IMR-90 (cell line): ENCODE results near the gene AGR3. TPM values are rescaled to one million over a fixed set of nuclear protein-coding genes. Genes with fewer than 3 reads are reported as not detected.

Experiments
- ATAC-seq: fragments of 200-7000 bp; cut with Tn5 transposase; 2 replicates; pipeline ENCODE4 v1.9.1; 2020; ENCODE audit warnings: low read depth, mild to moderate bottlenecking, moderate library complexity
- BruUV-seq: library from RNA; stranded (reverse); fragments of 400-500 nt; replicated peaks from 2 replicates; lab custom pipeline; 2021; lab: Mats Ljungman, UMichigan
- CTCF ChIA-PET: fragments of 300-600 bp; formaldehyde crosslinking; extraction: SDS; loops from one replicate; lab custom pipeline; 2021; ENCODE audit warnings: antibody characterized with exemption; lab: Yijun Ruan, JAX
- POLR2A ChIA-PET: fragments of 300-600 bp; sonication (Branson Sonifier 250); formaldehyde crosslinking; loops from one replicate; lab custom pipeline; 2022; ENCODE audit warnings: antibody characterized with exemption; ENCODE audit not compliant: unreplicated experiment; lab: Charles Lee
- DNase-seq: peaks from one replicate; pipeline ENCODE4 v3.0.0; 2013
- H2AFZ ChIP-seq: replicated peaks from 2 replicates; pipeline ENCODE3; 2013; ENCODE audit warnings: low read length, mild to moderate bottlenecking; ENCODE audit not compliant: poor library complexity
- H2AK5ac ChIP-seq: 2 replicates; pipeline ENCODE4 v1.6.1; 2013; ENCODE audit warnings: low read depth, low read length, inconsistent platforms
- H2AK9ac ChIP-seq: replicated peaks from 2 replicates; pipeline ENCODE3; 2013; ENCODE audit warnings: mild to moderate bottlenecking, low read depth, low read length, moderate library complexity; ENCODE audit not compliant: poor library complexity
- H2BK120ac ChIP-seq: 2 replicates; pipeline ENCODE4 v1.6.1; 2013; ENCODE audit warnings: low read depth, low read length, inconsistent platforms
- H2BK15ac ChIP-seq: 3 replicates; pipeline ENCODE4 v1.6.1; 2013; ENCODE audit warnings: low read depth, low read length, inconsistent platforms
- H2BK20ac ChIP-seq: 2 replicates; pipeline ENCODE4 v1.6.1; 2013; ENCODE audit warnings: low read depth, mild to moderate bottlenecking, inconsistent platforms, low read length, moderate library complexity
- H2BK5ac ChIP-seq: 2 replicates; pipeline ENCODE4 v1.6.1; 2013; ENCODE audit warnings: mild to moderate bottlenecking, low read depth, low read length, inconsistent platforms; ENCODE audit not compliant: poor library complexity, severe bottlenecking
- H3K14ac ChIP-seq: replicated peaks from 2 replicates; pipeline ENCODE4 v1.6.1; 2013; ENCODE audit warnings: low read depth, low read length, inconsistent platforms
- H3K18ac ChIP-seq: 2 replicates; pipeline ENCODE4 v1.6.1; 2013; ENCODE audit warnings: low read depth, low read length, control low read depth
- H3K23ac ChIP-seq: 2 replicates; pipeline ENCODE4 v1.6.1; 2013; ENCODE audit warnings: low read depth, low read length, inconsistent platforms
- H3K27ac ChIP-seq: 2 replicates; pipeline ENCODE4 v1.5.1; 2013; ENCODE audit warnings: mild to moderate bottlenecking, control low read depth, low read length; ENCODE audit not compliant: insufficient read depth
- H3K27me3 ChIP-seq: 2 replicates; pipeline ENCODE4 v1.6.1; 2013; ENCODE audit warnings: low read length; ENCODE audit not compliant: control insufficient read depth, insufficient read depth
- H3K36me3 ChIP-seq: 2 replicates; pipeline ENCODE4 v1.6.1; 2013; ENCODE audit warnings: low read length, mixed read lengths; ENCODE audit not compliant: control insufficient read depth, insufficient read depth
- H3K4ac ChIP-seq: 2 replicates; pipeline ENCODE4 v1.6.1; 2013; ENCODE audit warnings: low read depth, low read length, inconsistent platforms
- H3K4me1 ChIP-seq: 2 replicates; pipeline ENCODE4 v1.6.1; 2013; ENCODE audit warnings: low read length, mixed read lengths; ENCODE audit not compliant: control insufficient read depth, insufficient read depth
- H3K4me2 ChIP-seq: 2 replicates; pipeline ENCODE4 v1.6.1; 2013; ENCODE audit warnings: low read depth, mild to moderate bottlenecking, control low read depth, low read length, moderate library complexity
- H3K4me3 ChIP-seq: 2 replicates; pipeline ENCODE4 v1.5.1; 2013; ENCODE audit warnings: low read depth, mild to moderate bottlenecking, control low read depth, low read length, moderate library complexity; ENCODE audit not compliant: insufficient read depth
- H3K56ac ChIP-seq: 2 replicates; pipeline ENCODE4 v1.6.1; 2013; ENCODE audit warnings: low read length, inconsistent platforms; ENCODE audit not compliant: insufficient read depth; ENCODE audit errors: extremely low read depth
- H3K79me1 ChIP-seq, 2 experiments: 2 replicates each; pipeline ENCODE4 v1.6.1; 2013; ENCODE audit warnings: low read length in 2 of 2, inconsistent platforms in 1 of 2, low read depth in 1 of 2
- H3K9ac ChIP-seq: 2 replicates; pipeline ENCODE4 v1.6.1; 2013; ENCODE audit warnings: low read depth, low read length, control low read depth
- H3K9me1 ChIP-seq: 2 replicates; pipeline ENCODE4 v1.6.1; 2013; ENCODE audit warnings: low read length, inconsistent platforms; ENCODE audit not compliant: insufficient read depth
- H3K9me3 ChIP-seq: 2 replicates; pipeline ENCODE4 v1.6.1; 2013; ENCODE audit warnings: low read length; ENCODE audit not compliant: control insufficient read depth, insufficient read depth
- H4K20me1 ChIP-seq: 2 replicates; pipeline ENCODE4 v1.6.1; 2013; ENCODE audit warnings: low read length, inconsistent platforms; ENCODE audit not compliant: insufficient read depth
- H4K5ac ChIP-seq: 2 replicates; pipeline ENCODE4 v1.6.1; 2013; ENCODE audit warnings: mild to moderate bottlenecking, low read depth, low read length, control low read depth
- H4K8ac ChIP-seq, 2 experiments: 2 replicates each; pipeline ENCODE4 v1.6.1; 2013; ENCODE audit warnings: low read depth in 2 of 2, low read length in 2 of 2, control low read depth in 1 of 2, inconsistent platforms in 1 of 2
- H4K91ac ChIP-seq: 2 replicates; pipeline ENCODE4 v1.6.1; 2013; ENCODE audit warnings: low read depth, low read length, inconsistent platforms; ENCODE audit not compliant: insufficient read depth
- MXI1 ChIP-seq: IDR thresholded peaks from 2 replicates; pipeline ENCODE4 v1.6.1; 2012; ENCODE audit warnings: low read depth, mild to moderate bottlenecking, low read length, moderate library complexity, borderline replicate concordance
- RFX5 ChIP-seq: IDR thresholded peaks from 2 replicates; pipeline ENCODE4 v1.8.0; 2012; ENCODE audit warnings: low read depth, mild to moderate bottlenecking, low read length, moderate library complexity
- WGBS, 2 experiments: methylation state at CpG; one replicate each; pipeline versions ENCODE4 v1.1.5 to v1.1.7; 2013; ENCODE audit warnings: missing lambda C conversion rate in 2 of 2; ENCODE audit not compliant: insufficient read length in 1 of 2; ENCODE audit errors: extremely low coverage in 2 of 2; 5-methylcytosine and 5-hydroxymethylcytosine counted together
- dilution Hi-C: fragments of 300-500 bp; cut with HindIII; formaldehyde crosslinking; loops from one replicate; pipeline ENCODE4 v1.14.3; 2018; ENCODE audit warnings: low sequenced_read_pairs; ENCODE audit not compliant: unreplicated experiment
- in situ Hi-C: fragments of 300-500 bp; cut with MboI; formaldehyde crosslinking; loops from 3 replicates; pipeline ENCODE4 v1.14.3; 2019; ENCODE audit warnings: low sequenced_read_pairs, inconsistent platforms, mixed read lengths
- intact Hi-C: fragments of 100-400 bp; cut with micrococcal nuclease; formaldehyde crosslinking; loops from 2 replicates; pipeline ENCODE4 v1.10.0; 2022
- polyA plus RNA-seq, 3 experiments: library from polyadenylated mRNA; depleted of rRNA; stranded (reverse); fragments of >200 nt; gene quantifications; 2 replicates each; pipeline ENCODE4 v1.2.3, GENCODE V29; 2012; ENCODE audit warnings: low replicate concordance in 1 of 3
- total RNA-seq: library from RNA; depleted of rRNA; stranded (reverse); fragments of >200 nt; gene quantifications from 2 replicates; pipeline ENCODE4 v1.2.3, GENCODE V29; 2012

Gene AGR3
- total and polyA plus RNA-seq, 2 of the 4 experiments (the other 2 are of a cell fraction) = not detected

GRCh38 chr7:16880554-16880953 lies 1.2 kb downstream of the AGR3 start:
- ChIA-PET CTCF (no interaction called here), POLR2A (no interaction called here)
- Histone ChIP-seq H4K91ac (no peak overlapping the region), H3K4ac (no peak overlapping the region), H3K9ac (no peak overlapping the region), H3K4me3 (no peak overlapping the region), H3K9me1 (no peaks in the 10 kb centered on the region), H3K4me2 (no peak overlapping the region), H4K8ac (no peak overlapping the region), H4K20me1 (no peaks in the 10 kb centered on the region), H2AFZ (no peak overlapping the region), H2AK5ac (no peak overlapping the region), H2BK120ac (no peak overlapping the region), H4K5ac (no peak overlapping the region), H2BK15ac (no peak overlapping the region), H3K27me3 (no peaks in the 10 kb centered on the region), H2AK9ac (no peak overlapping the region), H2BK5ac (no peak overlapping the region), H3K56ac (no peak overlapping the region), H3K9me3 (no peaks in the 10 kb centered on the region), H3K36me3 (no peaks in the 10 kb centered on the region), H3K14ac (no peak overlapping the region), H3K18ac (no peak overlapping the region), H3K23ac (no peak overlapping the region), H3K27ac (no peak overlapping the region), H3K79me1 (no peaks in the 10 kb centered on the region), H3K4me1 (no peaks in the 10 kb centered on the region), H2BK20ac (no peak overlapping the region)
- intact Hi-C loops = no loop called here
- in situ Hi-C loops = no loop called here
- ATAC-seq = no peak
- TF ChIP-seq MXI1 = no peak
- TF ChIP-seq RFX5 = no peak
- DNase-seq = no peak
- dilution Hi-C loops = no loop called here
- WGBS, 2 experiments = no CpG with 5 or more reads among the region's 1 CpG
- no TSS peak for BruUV-seq
